Neuronal stem cell (in vitro differentiated cells): Measurements from ENCODE around the gene ERVMER34-1.

Experiments used
- DNase-seq: peaks from one replicate; pipeline ENCODE4 v3.0.0-alpha.2; 2013; ENCODE audit warnings: low spot score
- H2AFZ ChIP-seq: one replicate; pipeline ENCODE4 v1.6.1; 2013; ENCODE audit warnings: mild to moderate bottlenecking, low read length, inconsistent platforms
- H2AK5ac ChIP-seq: 2 replicates; pipeline ENCODE4 v1.6.1; 2013; ENCODE audit warnings: low read depth, mild to moderate bottlenecking, inconsistent platforms, low read length, moderate library complexity, mixed read lengths
- H2BK120ac ChIP-seq: 2 replicates; pipeline ENCODE4 v1.6.1; 2013; ENCODE audit warnings: low read depth, mild to moderate bottlenecking, inconsistent platforms, low read length, moderate library complexity, mixed read lengths
- H2BK12ac ChIP-seq: one replicate; pipeline ENCODE4 v1.6.1; 2013; ENCODE audit warnings: low read length, inconsistent platforms
- H2BK15ac ChIP-seq: 2 replicates; pipeline ENCODE4 v1.6.1; 2013; ENCODE audit warnings: mild to moderate bottlenecking, low read length, inconsistent platforms, mixed read lengths
- H2BK5ac ChIP-seq: one replicate; pipeline ENCODE4 v1.6.1; 2013; ENCODE audit warnings: inconsistent platforms, mild to moderate bottlenecking, low read length, moderate library complexity
- H3K14ac ChIP-seq: one replicate; pipeline ENCODE4 v1.6.1; 2013; ENCODE audit warnings: low read length, inconsistent platforms
- H3K18ac ChIP-seq: 2 replicates; pipeline ENCODE4 v1.6.1; 2013; ENCODE audit warnings: low read length, inconsistent platforms
- H3K23ac ChIP-seq: 2 replicates; pipeline ENCODE4 v1.6.1; 2013; ENCODE audit warnings: low read depth, mild to moderate bottlenecking, mixed read lengths, low read length, inconsistent platforms; ENCODE audit not compliant: poor library complexity
- H3K27ac ChIP-seq: replicated peaks from 3 replicates; pipeline ENCODE4 v1.5.1; 2013; ENCODE audit warnings: low read length, inconsistent platforms
- H3K27me3 ChIP-seq, 3 experiments: 2 replicates each; pipeline ENCODE4 v1.6.1; 2013; ENCODE audit warnings: low read length in 3 of 3, mild to moderate bottlenecking in 2 of 3, inconsistent platforms in 1 of 3, low read depth in 1 of 3, mixed read lengths in 1 of 3, moderate library complexity in 1 of 3; ENCODE audit not compliant: control insufficient read depth in 3 of 3, insufficient read depth in 3 of 3
- H3K36me3 ChIP-seq, 2 donors: replicated peaks in 1 of 2; 2 replicates each; pipeline ENCODE4 v1.6.1; 2013; ENCODE audit warnings: low read length in 2 of 2; ENCODE audit not compliant: control insufficient read depth in 2 of 2, insufficient read depth in 2 of 2
- H3K4ac ChIP-seq: 2 replicates; pipeline ENCODE4 v1.6.1; 2013; ENCODE audit warnings: inconsistent platforms, mild to moderate bottlenecking, low read length, moderate library complexity
- H3K4me1 ChIP-seq, 2 donors: 1 replicate in 1 of 2; 2 replicates in 1 of 2; pipeline ENCODE4 v1.6.1; 2013; ENCODE audit warnings: low read length in 2 of 2, low read depth in 1 of 2; ENCODE audit not compliant: control insufficient read depth in 2 of 2, insufficient read depth in 1 of 2
- H3K4me2 ChIP-seq: one replicate; pipeline ENCODE4 v1.6.1; 2013; ENCODE audit warnings: mild to moderate bottlenecking, low read length, inconsistent platforms; ENCODE audit not compliant: insufficient read depth, poor library complexity, severe bottlenecking
- H3K4me3 ChIP-seq, 2 donors: 2 replicates each; pipeline ENCODE4 v1.5.1; 2013; ENCODE audit warnings: low read length in 2 of 2, mild to moderate bottlenecking in 2 of 2, inconsistent platforms in 1 of 2, moderate library complexity in 1 of 2
- H3K79me1 ChIP-seq: one replicate; pipeline ENCODE4 v1.6.1; 2013; ENCODE audit warnings: low read depth, mild to moderate bottlenecking, inconsistent platforms, low read length, moderate library complexity
- H3K9ac ChIP-seq: one replicate; pipeline ENCODE4 v1.6.1; 2013; ENCODE audit warnings: mild to moderate bottlenecking, low read depth, low read length, inconsistent platforms; ENCODE audit not compliant: poor library complexity
- H3K9me3 ChIP-seq, 2 donors: replicated peaks in 1 of 2; 2 replicates each; pipeline versions ENCODE3 to v1.6.1; 2013; ENCODE audit warnings: low read length in 2 of 2, mild to moderate bottlenecking in 2 of 2, inconsistent platforms in 1 of 2, low read depth in 1 of 2, mixed read lengths in 1 of 2, moderate library complexity in 1 of 2; ENCODE audit not compliant: control insufficient read depth in 2 of 2, insufficient read depth in 1 of 2
- H4K8ac ChIP-seq: one replicate; pipeline ENCODE4 v1.6.1; 2013; ENCODE audit warnings: low read depth, mild to moderate bottlenecking, inconsistent platforms, low read length, moderate library complexity
- H4K91ac ChIP-seq: one replicate; pipeline ENCODE4 v1.6.1; 2013; ENCODE audit warnings: low read length, low read depth, mild to moderate bottlenecking, inconsistent platforms; ENCODE audit not compliant: poor library complexity
- WGBS, 2 donors: extraction: QIAGEN DNeasy Blood & Tissue Kit; methylation state at CpG; one replicate each; pipeline ENCODE4 v1.1.7; 2013; ENCODE audit warnings: missing lambda C conversion rate in 2 of 2, mixed read lengths in 1 of 2; ENCODE audit not compliant: insufficient read length in 2 of 2, insufficient replicate concordance in 1 of 2; ENCODE audit errors: extremely low coverage in 2 of 2; 5-methylcytosine and 5-hydroxymethylcytosine counted together

The ERVMER34-1 gene

GRCh38 chr4:52715255-52715897 lies 35.8 kb downstream of the ERVMER34-1 start:
- Histone ChIP-seq H3K27ac (no peak overlapping the region), H3K18ac (no peak overlapping the region)

GRCh38 chr4:52714597-52715254 lies 36.5 kb downstream of the ERVMER34-1 start:
- WGBS, 2 donors, result no CpG with 5 or more reads among the region's 4 CpGs
- H3K4me3 ChIP-seq, result no peak overlapping the region

More at GRCh38 chr4:52715255-52715897, 35.8 kb downstream of the ERVMER34-1 start:
- H3K4me1 ChIP-seq, result peaks cover 8 to 9% of the 10 kb centered on the region in 2 donors
- no peak for DNase-seq
- H2BK12ac ChIP-seq, result no peak overlapping the region
- no peak overlapping the region for H4K91ac ChIP-seq
- no peak overlapping the region for H3K9ac ChIP-seq
- H3K36me3 ChIP-seq, result peaks cover 16 to 65% of the 10 kb centered on the region in 2 donors
- H2AFZ ChIP-seq, result no peak overlapping the region
- WGBS, 2 donors, result no CpG with 5 or more reads among the region's 7 CpGs
- no peak overlapping the region for H3K4me3 ChIP-seq
- peaks cover 0 to 7% (median 0%) of the 10 kb centered on the region in 3 experiments for H3K27me3 ChIP-seq
- no peak overlapping the region for H3K14ac ChIP-seq
- H2BK15ac ChIP-seq, result no peak overlapping the region
- no peak overlapping the region for H2AK5ac ChIP-seq
- no peak overlapping the region for H4K8ac ChIP-seq
- no peak overlapping the region for H3K23ac ChIP-seq
- peaks cover 0 to 12% of the 10 kb centered on the region in 2 donors for H3K9me3 ChIP-seq
- no peak overlapping the region for H3K4me2 ChIP-seq
- no peak overlapping the region for H3K4ac ChIP-seq
- no peak overlapping the region for H2BK120ac ChIP-seq
- no peak overlapping the region for H2BK5ac ChIP-seq
- peaks cover 6% of the 10 kb centered on the region for H3K79me1 ChIP-seq

GRCh38 chr4:52713456-52713937 lies 37.7 kb downstream of the ERVMER34-1 start:
- Histone ChIP-seq H3K9ac (no peak overlapping the region), H4K8ac (no peak overlapping the region), H3K79me1 (peaks cover 6% of the 10 kb centered on the region), H2BK15ac (no peak overlapping the region), H3K23ac (no peak overlapping the region), H2BK120ac (no peak overlapping the region), H3K4me2 (peak overlapping the region; percentile 60), H3K14ac (no peak overlapping the region), H3K27ac (no peak overlapping the region), H2BK5ac (no peak overlapping the region), H3K36me3 (peaks cover 12 to 50% of the 10 kb centered on the region in 2 donors), H3K4me3 (peak overlapping the region; percentile 42 to 86), H3K9me3 (peaks cover 0 to 12% of the 10 kb centered on the region in 2 donors), H2BK12ac (no peak overlapping the region), H2AK5ac (no peak overlapping the region), H3K18ac (no peak overlapping the region), H3K27me3 (peaks cover 0 to 15% (median 0%) of the 10 kb centered on the region in 3 experiments), H3K4me1 (peaks cover 9 to 10% of the 10 kb centered on the region in 2 donors), H4K91ac (no peak overlapping the region), H2AFZ (no peak overlapping the region), H3K4ac (no peak overlapping the region)
- no CpG with 5 or more reads among the region's 12 CpGs for WGBS, 2 donors
- DNase-seq, result no peak

More at GRCh38 chr4:52714597-52715254, 36.5 kb downstream of the ERVMER34-1 start:
- no peak overlapping the region for H4K91ac ChIP-seq
- H2BK12ac ChIP-seq, result no peak overlapping the region
- DNase-seq, result no peak
- no peak overlapping the region for H4K8ac ChIP-seq
- peaks cover 6% of the 10 kb centered on the region for H3K79me1 ChIP-seq
- H2BK15ac ChIP-seq, result no peak overlapping the region
- H3K14ac ChIP-seq, result no peak overlapping the region
- no peak overlapping the region for H2AFZ ChIP-seq
- peaks cover 0 to 9% (median 0%) of the 10 kb centered on the region in 3 experiments for H3K27me3 ChIP-seq
- peaks cover 12 to 59% of the 10 kb centered on the region in 2 donors for H3K36me3 ChIP-seq
- H3K23ac ChIP-seq, result no peak overlapping the region
- no peak overlapping the region for H2BK120ac ChIP-seq
- H3K9me3 ChIP-seq, result peaks cover 0 to 12% of the 10 kb centered on the region in 2 donors
- H3K27ac ChIP-seq, result no peak overlapping the region
- no peak overlapping the region for H3K4ac ChIP-seq
- H3K4me2 ChIP-seq, result no peak overlapping the region
- H2BK5ac ChIP-seq, result no peak overlapping the region
- no peak overlapping the region for H2AK5ac ChIP-seq
- H3K18ac ChIP-seq, result no peak overlapping the region
- peaks cover 8 to 9% of the 10 kb centered on the region in 2 donors for H3K4me1 ChIP-seq
- no peak overlapping the region for H3K9ac ChIP-seq
